ENCODE measurements around the gene PDE2A. TPM values are rescaled to one million over a fixed set of nuclear protein-coding genes. Genes with fewer than 3 reads are reported as not detected.

The PDE2A gene
- total and polyA plus RNA-seq, 2 donors from 2014 or later = 12.6 to 42.0 TPM

DNA sequence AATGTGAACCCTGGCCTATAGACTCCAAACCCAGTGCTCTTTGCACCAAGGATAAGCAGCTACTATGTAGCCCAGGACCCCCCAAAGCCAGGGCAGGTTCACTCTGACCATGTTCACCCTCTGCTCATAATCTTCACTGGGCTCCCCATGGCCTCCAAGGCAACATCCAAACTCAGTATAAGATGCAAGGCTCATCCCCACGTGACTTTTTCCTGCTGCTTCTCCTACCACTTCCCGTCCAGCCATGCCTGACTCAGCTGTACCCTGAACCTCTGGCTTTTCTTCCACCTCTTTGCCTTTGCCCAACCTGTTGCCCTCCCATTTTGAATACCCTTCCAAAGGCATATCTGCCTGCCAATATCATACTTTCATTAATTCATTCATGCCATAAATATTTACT is 27.8 kb downstream of the PDE2A start:
- no peaks in the 10 kb centered on the region for H3K4me1 ChIP-seq (ENCODE audit: control insufficient read depth in 2 of 3, insufficient read depth in 2 of 3, low read depth in 1 of 3, low read length in 3 of 3)
- no peaks in the 10 kb centered on the region for H3K36me3 ChIP-seq (ENCODE audit: control insufficient read depth in 2 of 3, insufficient read depth in 3 of 3, low read length in 3 of 3)
- no peak overlapping the region for H3K27ac ChIP-seq (ENCODE audit: low read depth in 2 of 2, low read length in 2 of 2)
- no peak overlapping the region for H3K4me3 ChIP-seq (ENCODE audit: low read length in 3 of 3)
- H3K27me3 ChIP-seq (ENCODE audit: control insufficient read depth, insufficient read depth, low read length) = peaks cover 4% of the 10 kb centered on the region
- no peak for FAIRE-seq
- TF ChIP-seq, protein P1, sequence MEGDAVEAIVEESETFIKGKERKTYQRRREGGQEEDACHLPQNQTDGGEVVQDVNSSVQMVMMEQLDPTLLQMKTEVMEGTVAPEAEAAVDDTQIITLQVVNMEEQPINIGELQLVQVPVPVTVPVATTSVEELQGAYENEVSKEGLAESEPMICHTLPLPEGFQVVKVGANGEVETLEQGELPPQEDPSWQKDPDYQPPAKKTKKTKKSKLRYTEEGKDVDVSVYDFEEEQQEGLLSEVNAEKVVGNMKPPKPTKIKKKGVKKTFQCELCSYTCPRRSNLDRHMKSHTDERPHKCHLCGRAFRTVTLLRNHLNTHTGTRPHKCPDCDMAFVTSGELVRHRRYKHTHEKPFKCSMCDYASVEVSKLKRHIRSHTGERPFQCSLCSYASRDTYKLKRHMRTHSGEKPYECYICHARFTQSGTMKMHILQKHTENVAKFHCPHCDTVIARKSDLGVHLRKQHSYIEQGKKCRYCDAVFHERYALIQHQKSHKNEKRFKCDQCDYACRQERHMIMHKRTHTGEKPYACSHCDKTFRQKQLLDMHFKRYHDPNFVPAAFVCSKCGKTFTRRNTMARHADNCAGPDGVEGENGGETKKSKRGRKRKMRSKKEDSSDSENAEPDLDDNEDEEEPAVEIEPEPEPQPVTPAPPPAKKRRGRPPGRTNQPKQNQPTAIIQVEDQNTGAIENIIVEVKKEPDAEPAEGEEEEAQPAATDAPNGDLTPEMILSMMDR (IDR thresholded peaks at IDR 0.05; ENCODE audit: borderline replicate concordance, extremely low read depth, insufficient read depth) = no peak
- H3K9me3 ChIP-seq (ENCODE audit: control insufficient read depth in 2 of 3, insufficient read depth in 1 of 3, low read length in 3 of 3) = no peaks in the 10 kb centered on the region
- no peak for DNase-seq
- no peak overlapping the region for H3K9ac ChIP-seq (ENCODE audit: low read length in 3 of 3)
- intact Hi-C loops (cut with DNase I) = no loop called here

DNA sequence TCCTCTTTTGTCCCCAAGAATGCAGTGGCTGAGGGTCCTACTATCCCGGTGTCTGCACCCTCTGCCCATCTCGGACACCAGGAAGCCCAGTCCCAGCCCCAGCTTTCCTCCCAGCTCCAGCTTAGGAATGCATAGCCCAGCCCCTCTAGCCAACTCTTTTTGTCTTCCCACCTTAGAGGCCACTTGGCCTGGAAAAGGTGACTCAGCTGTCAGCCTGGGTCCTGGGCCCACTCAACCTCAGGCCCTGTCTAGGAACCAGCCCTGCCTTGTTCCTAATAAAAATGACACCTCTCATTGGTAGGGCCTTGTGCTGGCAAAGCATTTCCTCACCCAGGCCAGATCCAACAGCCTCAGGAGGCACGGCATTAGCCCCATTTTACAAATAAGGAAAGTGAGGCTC is 28.2 kb downstream of the PDE2A start:
- peaks cover 9% of the 10 kb centered on the region for H3K27me3 ChIP-seq (ENCODE audit: control insufficient read depth, insufficient read depth, low read length)
- H3K36me3 ChIP-seq (ENCODE audit: control insufficient read depth in 2 of 3, insufficient read depth in 3 of 3, low read length in 3 of 3) = no peaks in the 10 kb centered on the region
- H3K9ac ChIP-seq (ENCODE audit: low read length in 3 of 3) = no peak overlapping the region
- FAIRE-seq (no peak), DNase-seq (no peak)
- no peaks in the 10 kb centered on the region for H3K4me1 ChIP-seq (ENCODE audit: control insufficient read depth in 2 of 3, insufficient read depth in 2 of 3, low read depth in 1 of 3, low read length in 3 of 3)
- intact Hi-C loops (cut with DNase I) = no loop called here
- TF ChIP-seq, protein P1 (IDR thresholded peaks at IDR 0.05; ENCODE audit: borderline replicate concordance, extremely low read depth, insufficient read depth) = no peak
- no peak overlapping the region for H3K4me3 ChIP-seq (ENCODE audit: low read length in 3 of 3)
- no peaks in the 10 kb centered on the region for H3K9me3 ChIP-seq (ENCODE audit: control insufficient read depth in 2 of 3, insufficient read depth in 1 of 3, low read length in 3 of 3)
- no peak overlapping the region for H3K27ac ChIP-seq (ENCODE audit: low read depth in 2 of 2, low read length in 2 of 2)

DNA sequence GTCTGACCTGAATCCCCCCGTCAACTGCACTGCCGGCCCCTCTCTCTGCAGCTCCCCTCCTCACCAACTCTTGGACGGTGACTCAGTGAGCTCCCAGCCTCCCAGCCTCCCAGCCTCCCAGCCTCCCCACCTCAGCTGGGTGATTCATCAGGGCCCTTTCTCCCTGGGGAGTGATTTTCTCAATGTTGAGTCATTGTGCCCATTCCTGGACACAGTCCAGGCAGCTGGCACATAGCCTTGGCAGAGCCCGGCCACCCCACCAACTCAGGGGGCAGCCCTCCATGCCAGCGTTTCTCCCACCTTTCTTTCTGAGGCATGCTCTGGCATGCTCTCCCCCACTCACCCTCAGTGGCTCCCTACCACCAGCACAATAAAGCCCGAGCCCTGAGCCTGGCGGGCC is 30.7 kb downstream of the PDE2A start:
- Histone ChIP-seq H3K9me3 (ENCODE audit: control insufficient read depth in 2 of 3, insufficient read depth in 1 of 3, low read length in 3 of 3) (no peaks in the 10 kb centered on the region), H3K36me3 (ENCODE audit: control insufficient read depth in 2 of 3, insufficient read depth in 3 of 3, low read length in 3 of 3) (no peaks in the 10 kb centered on the region), H3K4me3 (ENCODE audit: low read length in 3 of 3) (no peak overlapping the region), H3K9ac (ENCODE audit: low read length in 3 of 3) (no peak overlapping the region), H3K27me3 (ENCODE audit: control insufficient read depth, insufficient read depth, low read length) (peaks cover 15% of the 10 kb centered on the region), H3K27ac (ENCODE audit: low read depth in 2 of 2, low read length in 2 of 2) (no peak overlapping the region), H3K4me1 (ENCODE audit: control insufficient read depth in 2 of 3, insufficient read depth in 2 of 3, low read depth in 1 of 3, low read length in 3 of 3) (no peaks in the 10 kb centered on the region)
- FAIRE-seq = no peak
- DNase-seq = no peak
- TF ChIP-seq, protein P1 (IDR thresholded peaks at IDR 0.05; ENCODE audit: borderline replicate concordance, extremely low read depth, insufficient read depth) = no peak
- intact Hi-C loops (cut with DNase I) = loop anchor here (5.0 kb wide), 1 partner anchor 56 kb away; no protein-coding TSS in a partner anchor
